ENCODE data around the gene LRIG3. TPM values are rescaled to one million over a fixed set of nuclear protein-coding genes. Genes with fewer than 3 reads are reported as not detected.
"Not testable (repeated sequence)": the region's sequence is repeated elsewhere in the genome, so short reads cannot be mapped to it uniquely, and the experiment has no call there.

The LRIG3 gene
- total RNA-seq, 4 donors from 2014 or later, result 42.0 to 103 (median 50.2) TPM

- Histone ChIP-seq H3K9me3 (no peaks in the 10 kb centered on the region), H3K36me3 (no peaks in the 10 kb centered on the region), H3K4me3 (no peak overlapping the region), H3K27me3 (no peaks in the 10 kb centered on the region), H3K4me1 (no peaks in the 10 kb centered on the region), H3K27ac (no peak overlapping the region)
- no peak for DNase-seq
- intact Hi-C loops (cut with DNase I; ENCODE audit: low total_unique reads), result no loop called here
- TF ChIP-seq POLR2A (IDR thresholded peaks at IDR 0.05) (no peak), CTCF (IDR thresholded peaks at IDR 0.05) (no peak)
Observed at GRCh38 chr12:58858030-58858429, 62.3 kb downstream of the LRIG3 start.

- H3K27me3 ChIP-seq; H3K9me3 ChIP-seq; H3K36me3 ChIP-seq; H3K4me1 ChIP-seq; H3K4me3 ChIP-seq; H3K27ac ChIP-seq; intact Hi-C loops (cut with DNase I; ENCODE audit: low total_unique reads); DNase-seq: not testable (repeated sequence)
Observed at GRCh38 chr12:58857206-58857605, 63.1 kb downstream of the LRIG3 start.

- H3K27ac ChIP-seq; intact Hi-C loops (cut with DNase I; ENCODE audit: low total_unique reads); H3K4me1 ChIP-seq; H3K36me3 ChIP-seq; H3K27me3 ChIP-seq; H3K4me3 ChIP-seq; DNase-seq; H3K9me3 ChIP-seq: not testable (repeated sequence)
Observed at GRCh38 chr12:58855630-58856029, 64.7 kb downstream of the LRIG3 start.

- intact Hi-C loops (cut with DNase I; ENCODE audit: low total_unique reads), result no loop called here
- no peaks in the 10 kb centered on the region for H3K9me3 ChIP-seq
Observed at GRCh38 chr12:58850826-58851225, 69.5 kb downstream of the LRIG3 start.

GRCh38 chr12:58847901-58848600 is 72.3 kb downstream of the LRIG3 start:
- intact Hi-C loops (cut with DNase I; ENCODE audit: low total_unique reads), result no loop called here
- no peak for TF ChIP-seq POLR2A (IDR thresholded peaks at IDR 0.05)
- Histone ChIP-seq H3K27me3 (no peaks in the 10 kb centered on the region), H3K4me3 (no peak overlapping the region), H3K36me3 (no peaks in the 10 kb centered on the region), H3K27ac (no peak overlapping the region), H3K4me1 (no peaks in the 10 kb centered on the region), H3K9me3 (no peaks in the 10 kb centered on the region)
- DNase-seq, result no peak

More at GRCh38 chr12:58850826-58851225, 69.5 kb downstream of the LRIG3 start:
- no peaks in the 10 kb centered on the region for H3K36me3 ChIP-seq
- DNase-seq, result no peak
- H3K4me3 ChIP-seq, result no peak overlapping the region
- TF ChIP-seq CTCF (IDR thresholded peaks at IDR 0.05) (no peak), POLR2A (IDR thresholded peaks at IDR 0.05) (no peak)
- H3K27ac ChIP-seq, result no peak overlapping the region
- H3K4me1 ChIP-seq, result no peaks in the 10 kb centered on the region
- H3K27me3 ChIP-seq, result no peaks in the 10 kb centered on the region

GRCh38 chr12:58844161-58844560 is 76.1 kb downstream of the LRIG3 start:
- Histone ChIP-seq H3K4me3 (no peak overlapping the region), H3K27me3 (no peaks in the 10 kb centered on the region), H3K9me3 (no peaks in the 10 kb centered on the region), H3K4me1 (no peaks in the 10 kb centered on the region), H3K36me3 (no peaks in the 10 kb centered on the region), H3K27ac (no peak overlapping the region)
- intact Hi-C loops (cut with DNase I; ENCODE audit: low total_unique reads), result no loop called here
- TF ChIP-seq POLR2A (IDR thresholded peaks at IDR 0.05) (no peak), CTCF (IDR thresholded peaks at IDR 0.05) (no peak)
- no peak for DNase-seq
